IMR-90 (cell line): ENCODE results near the gene HS6ST2. TPM values are rescaled to one million over a fixed set of nuclear protein-coding genes. Genes with fewer than 3 reads are reported as not detected.

ENCODE experiments used
- ATAC-seq: fragments of 200-7000 bp; cut with Tn5 transposase; 2 replicates; pipeline ENCODE4 v1.9.1; 2020; ENCODE audit warnings: low read depth, mild to moderate bottlenecking, moderate library complexity
- BruUV-seq: library from RNA; stranded (reverse); fragments of 400-500 nt; replicated peaks from 2 replicates; lab custom pipeline; 2021; lab: Mats Ljungman, UMichigan
- CTCF ChIA-PET: fragments of 300-600 bp; formaldehyde crosslinking; extraction: SDS; loops from one replicate; lab custom pipeline; 2021; ENCODE audit warnings: antibody characterized with exemption; lab: Yijun Ruan, JAX
- POLR2A ChIA-PET: fragments of 300-600 bp; sonication (Branson Sonifier 250); formaldehyde crosslinking; loops from one replicate; lab custom pipeline; 2022; ENCODE audit warnings: antibody characterized with exemption; ENCODE audit not compliant: unreplicated experiment; lab: Charles Lee
- DNase-seq: peaks from one replicate; pipeline ENCODE4 v3.0.0; 2013
- H2AFZ ChIP-seq: replicated peaks from 2 replicates; pipeline ENCODE3; 2013; ENCODE audit warnings: low read length, mild to moderate bottlenecking; ENCODE audit not compliant: poor library complexity
- H2AK5ac ChIP-seq: 2 replicates; pipeline ENCODE4 v1.6.1; 2013; ENCODE audit warnings: low read depth, low read length, inconsistent platforms
- H2AK9ac ChIP-seq: replicated peaks from 2 replicates; pipeline ENCODE3; 2013; ENCODE audit warnings: mild to moderate bottlenecking, low read depth, low read length, moderate library complexity; ENCODE audit not compliant: poor library complexity
- H2BK120ac ChIP-seq: 2 replicates; pipeline ENCODE4 v1.6.1; 2013; ENCODE audit warnings: low read depth, low read length, inconsistent platforms
- H2BK15ac ChIP-seq: 3 replicates; pipeline ENCODE4 v1.6.1; 2013; ENCODE audit warnings: low read depth, low read length, inconsistent platforms
- H2BK20ac ChIP-seq: 2 replicates; pipeline ENCODE4 v1.6.1; 2013; ENCODE audit warnings: low read depth, mild to moderate bottlenecking, inconsistent platforms, low read length, moderate library complexity
- H2BK5ac ChIP-seq: 2 replicates; pipeline ENCODE4 v1.6.1; 2013; ENCODE audit warnings: mild to moderate bottlenecking, low read depth, low read length, inconsistent platforms; ENCODE audit not compliant: poor library complexity, severe bottlenecking
- H3K14ac ChIP-seq: replicated peaks from 2 replicates; pipeline ENCODE4 v1.6.1; 2013; ENCODE audit warnings: low read depth, low read length, inconsistent platforms
- H3K18ac ChIP-seq: 2 replicates; pipeline ENCODE4 v1.6.1; 2013; ENCODE audit warnings: low read depth, low read length, control low read depth
- H3K23ac ChIP-seq: 2 replicates; pipeline ENCODE4 v1.6.1; 2013; ENCODE audit warnings: low read depth, low read length, inconsistent platforms
- H3K27ac ChIP-seq: 2 replicates; pipeline ENCODE4 v1.5.1; 2013; ENCODE audit warnings: mild to moderate bottlenecking, control low read depth, low read length; ENCODE audit not compliant: insufficient read depth
- H3K27me3 ChIP-seq: 2 replicates; pipeline ENCODE4 v1.6.1; 2013; ENCODE audit warnings: low read length; ENCODE audit not compliant: control insufficient read depth, insufficient read depth
- H3K36me3 ChIP-seq: 2 replicates; pipeline ENCODE4 v1.6.1; 2013; ENCODE audit warnings: low read length, mixed read lengths; ENCODE audit not compliant: control insufficient read depth, insufficient read depth
- H3K4ac ChIP-seq: 2 replicates; pipeline ENCODE4 v1.6.1; 2013; ENCODE audit warnings: low read depth, low read length, inconsistent platforms
- H3K4me1 ChIP-seq: 2 replicates; pipeline ENCODE4 v1.6.1; 2013; ENCODE audit warnings: low read length, mixed read lengths; ENCODE audit not compliant: control insufficient read depth, insufficient read depth
- H3K4me2 ChIP-seq: 2 replicates; pipeline ENCODE4 v1.6.1; 2013; ENCODE audit warnings: low read depth, mild to moderate bottlenecking, control low read depth, low read length, moderate library complexity
- H3K4me3 ChIP-seq: 2 replicates; pipeline ENCODE4 v1.5.1; 2013; ENCODE audit warnings: low read depth, mild to moderate bottlenecking, control low read depth, low read length, moderate library complexity; ENCODE audit not compliant: insufficient read depth
- H3K56ac ChIP-seq: 2 replicates; pipeline ENCODE4 v1.6.1; 2013; ENCODE audit warnings: low read length, inconsistent platforms; ENCODE audit not compliant: insufficient read depth; ENCODE audit errors: extremely low read depth
- H3K79me1 ChIP-seq, 2 experiments: 2 replicates each; pipeline ENCODE4 v1.6.1; 2013; ENCODE audit warnings: low read length in 2 of 2, inconsistent platforms in 1 of 2, low read depth in 1 of 2
- H3K9ac ChIP-seq: 2 replicates; pipeline ENCODE4 v1.6.1; 2013; ENCODE audit warnings: low read depth, low read length, control low read depth
- H3K9me1 ChIP-seq: 2 replicates; pipeline ENCODE4 v1.6.1; 2013; ENCODE audit warnings: low read length, inconsistent platforms; ENCODE audit not compliant: insufficient read depth
- H3K9me3 ChIP-seq: 2 replicates; pipeline ENCODE4 v1.6.1; 2013; ENCODE audit warnings: low read length; ENCODE audit not compliant: control insufficient read depth, insufficient read depth
- H4K20me1 ChIP-seq: 2 replicates; pipeline ENCODE4 v1.6.1; 2013; ENCODE audit warnings: low read length, inconsistent platforms; ENCODE audit not compliant: insufficient read depth
- H4K5ac ChIP-seq: 2 replicates; pipeline ENCODE4 v1.6.1; 2013; ENCODE audit warnings: mild to moderate bottlenecking, low read depth, low read length, control low read depth
- H4K8ac ChIP-seq, 2 experiments: 2 replicates each; pipeline ENCODE4 v1.6.1; 2013; ENCODE audit warnings: low read depth in 2 of 2, low read length in 2 of 2, control low read depth in 1 of 2, inconsistent platforms in 1 of 2
- H4K91ac ChIP-seq: 2 replicates; pipeline ENCODE4 v1.6.1; 2013; ENCODE audit warnings: low read depth, low read length, inconsistent platforms; ENCODE audit not compliant: insufficient read depth
- CEBPB ChIP-seq: IDR thresholded peaks from 2 replicates; pipeline ENCODE4 v1.6.1; 2012; ENCODE audit warnings: low read depth, low read length, improper control_type of control experiment
- CHD1 ChIP-seq: IDR thresholded peaks from 2 replicates; pipeline ENCODE4 v1.6.1; 2012; ENCODE audit warnings: low read depth, low read length, improper control_type of control experiment
- CTCF ChIP-seq: conservative IDR thresholded peaks from 2 replicates; pipeline ENCODE4 v1.5.1; 2012; ENCODE audit warnings: mild to moderate bottlenecking, low read depth, low read length, improper control_type of control experiment
- FOS ChIP-seq: fragments of 150-350 bp; IDR thresholded peaks from 2 replicates; pipeline ENCODE4 v1.6.1; 2016; ENCODE audit warnings: low read depth, low read length
- MAZ ChIP-seq: IDR thresholded peaks from 2 replicates; pipeline ENCODE4 v1.6.1; 2012; ENCODE audit warnings: low read depth, mild to moderate bottlenecking, low read length, improper control_type of control experiment, moderate library complexity, borderline replicate concordance
- MXI1 ChIP-seq: IDR thresholded peaks from 2 replicates; pipeline ENCODE4 v1.6.1; 2012; ENCODE audit warnings: low read depth, mild to moderate bottlenecking, low read length, moderate library complexity, borderline replicate concordance
- NFE2L2 ChIP-seq: fragments of 150-350 bp; IDR thresholded peaks from 2 replicates; pipeline ENCODE4 v1.6.1; 2016; ENCODE audit warnings: low read depth, mild to moderate bottlenecking, low read length
- POLR2A ChIP-seq: IDR thresholded peaks from 2 replicates; pipeline ENCODE4 v1.6.1; 2012; ENCODE audit warnings: mild to moderate bottlenecking, low read depth, low read length
- RCOR1 ChIP-seq: IDR thresholded peaks from 2 replicates; pipeline ENCODE4 v1.6.1; 2012; ENCODE audit warnings: mild to moderate bottlenecking, low read length, improper control_type of control experiment; ENCODE audit not compliant: insufficient replicate concordance
- SMC3 ChIP-seq: fragments of 150-350 bp; IDR thresholded peaks from 2 replicates; pipeline ENCODE4 v1.6.1; 2016; ENCODE audit warnings: low read depth, mild to moderate bottlenecking, antibody characterized with exemption, low read length, moderate library complexity
- USF2 ChIP-seq: fragments of 150-350 bp; IDR thresholded peaks from 2 replicates; pipeline ENCODE4 v1.6.1; 2017; ENCODE audit warnings: mild to moderate bottlenecking, antibody characterized with exemption, low read length, low read depth
- dilution Hi-C: fragments of 300-500 bp; cut with HindIII; formaldehyde crosslinking; loops from one replicate; pipeline ENCODE4 v1.14.3; 2018; ENCODE audit warnings: low sequenced_read_pairs; ENCODE audit not compliant: unreplicated experiment
- in situ Hi-C: fragments of 300-500 bp; cut with MboI; formaldehyde crosslinking; loops from 3 replicates; pipeline ENCODE4 v1.14.3; 2019; ENCODE audit warnings: low sequenced_read_pairs, inconsistent platforms, mixed read lengths
- intact Hi-C: fragments of 100-400 bp; cut with micrococcal nuclease; formaldehyde crosslinking; loops from 2 replicates; pipeline ENCODE4 v1.10.0; 2022
- polyA plus RNA-seq, 3 experiments: library from polyadenylated mRNA; depleted of rRNA; stranded (reverse); fragments of >200 nt; gene quantifications; 2 replicates each; pipeline ENCODE4 v1.2.3, GENCODE V29; 2012; ENCODE audit warnings: low replicate concordance in 1 of 3
- total RNA-seq: library from RNA; depleted of rRNA; stranded (reverse); fragments of >200 nt; gene quantifications from 2 replicates; pipeline ENCODE4 v1.2.3, GENCODE V29; 2012

The HS6ST2 gene
- total and polyA plus RNA-seq, 2 of the 4 experiments (the other 2 are of a cell fraction) = not detected

GRCh38 chrX:132858018-132858417, 100.4 kb downstream of the HS6ST2 start:
- Histone ChIP-seq H3K18ac (no peak overlapping the region), H3K79me1 (no peaks in the 10 kb centered on the region), H2BK5ac (no peak overlapping the region), H3K4ac (no peak overlapping the region), H3K14ac (no peak overlapping the region), H3K36me3 (no peaks in the 10 kb centered on the region), H4K5ac (no peak overlapping the region), H4K91ac (no peak overlapping the region), H3K4me1 (no peaks in the 10 kb centered on the region), H3K56ac (no peak overlapping the region), H2BK120ac (no peak overlapping the region), H3K9ac (no peak overlapping the region), H3K27ac (no peak overlapping the region), H4K20me1 (no peaks in the 10 kb centered on the region), H3K9me3 (no peaks in the 10 kb centered on the region), H3K9me1 (no peaks in the 10 kb centered on the region), H3K27me3 (no peaks in the 10 kb centered on the region), H3K23ac (no peak overlapping the region), H3K4me2 (no peak overlapping the region), H2AK9ac (no peak overlapping the region), H2AFZ (no peak overlapping the region), H2BK20ac (no peak overlapping the region), H2AK5ac (no peak overlapping the region), H3K4me3 (no peak overlapping the region), H4K8ac (no peak overlapping the region), H2BK15ac (no peak overlapping the region)
- intact Hi-C loops (no loop called here), in situ Hi-C loops (no loop called here), dilution Hi-C loops (no loop called here)
- no TSS peak for BruUV-seq
- ATAC-seq (no peak), DNase-seq (no peak)
- POLR2A ChIA-PET = no interaction called here
- CTCF ChIA-PET = no interaction called here
- TF ChIP-seq SMC3 = no peak
- no peak for TF ChIP-seq CTCF
- no peak for TF ChIP-seq MAZ
- no peak for TF ChIP-seq CEBPB
- no peak for TF ChIP-seq MXI1
- no peak for TF ChIP-seq FOS
- TF ChIP-seq RCOR1 = no peak
- no peak for TF ChIP-seq USF2
- no peak for TF ChIP-seq CHD1
- no peak for TF ChIP-seq NFE2L2
- TF ChIP-seq POLR2A = no peak
